Left renal pelvis (tissue), 4 donors: ENCODE data around the gene HECTD2. TPM values are rescaled to one million over a fixed set of nuclear protein-coding genes. Genes with fewer than 3 reads are reported as not detected.
"Not testable (repeated sequence)": the region's sequence is repeated elsewhere in the genome, so short reads cannot be mapped to it uniquely, and the experiment has no call there.

Source experiments
- DNase-seq, 4 donors: peaks; one replicate each; pipeline ENCODE4 v3.0.0-alpha.2; 2013; ENCODE audit warnings: low read depth in 4 of 4, low spot score in 3 of 4
- polyA plus RNA-seq, 4 donors: library from polyadenylated mRNA; unstranded; fragments of 120-200 nt; gene quantifications; one replicate each; pipeline ENCODE4 v1.2.1, GENCODE V29; 2013; ENCODE audit not compliant: insufficient read length in 4 of 4

Gene HECTD2
- polyA plus RNA-seq, 4 donors, result 26.3 to 36.2 (median 34.3) TPM

DNA sequence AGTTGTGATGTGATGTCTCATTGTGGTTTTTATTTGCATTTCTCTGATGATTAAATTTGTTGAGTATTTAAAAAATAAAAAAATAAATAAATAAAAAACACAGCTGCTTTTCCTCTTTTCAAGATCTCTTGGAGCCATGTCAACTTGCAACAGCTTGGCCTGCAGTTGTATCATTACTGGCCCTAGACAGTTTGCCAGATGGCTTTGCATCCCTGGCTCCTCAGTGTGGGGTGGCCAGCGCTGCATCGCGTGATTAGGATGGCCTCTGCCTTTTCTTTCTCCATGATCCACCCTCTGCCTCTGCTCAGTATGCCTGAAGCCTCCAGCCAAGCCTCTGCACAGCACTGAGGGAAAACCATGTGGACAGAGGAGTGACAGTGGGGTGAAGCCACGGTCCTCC, 126.0 kb downstream of the HECTD2 start:
- no peak for DNase-seq

DNA sequence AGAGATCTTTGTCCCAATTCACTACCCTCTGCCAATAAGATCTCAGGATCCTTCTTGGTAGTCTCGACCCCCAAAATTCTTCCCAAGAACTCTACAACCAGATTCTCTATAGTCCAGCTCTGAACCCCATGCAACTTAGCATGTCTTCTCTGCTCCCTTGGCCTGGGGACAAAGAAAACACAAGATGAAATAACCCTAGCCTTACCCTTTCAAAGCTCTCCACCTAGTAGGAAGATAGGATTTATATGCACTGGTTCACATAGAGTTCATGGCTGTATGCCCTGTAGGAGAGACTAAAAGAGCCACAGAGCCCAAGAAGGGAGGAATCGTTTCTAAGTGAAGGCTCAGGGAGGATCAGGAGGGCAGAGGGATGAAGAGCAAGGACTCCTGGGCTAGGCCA, 126.6 kb downstream of the HECTD2 start:
- DNase-seq, result no peak

DNA sequence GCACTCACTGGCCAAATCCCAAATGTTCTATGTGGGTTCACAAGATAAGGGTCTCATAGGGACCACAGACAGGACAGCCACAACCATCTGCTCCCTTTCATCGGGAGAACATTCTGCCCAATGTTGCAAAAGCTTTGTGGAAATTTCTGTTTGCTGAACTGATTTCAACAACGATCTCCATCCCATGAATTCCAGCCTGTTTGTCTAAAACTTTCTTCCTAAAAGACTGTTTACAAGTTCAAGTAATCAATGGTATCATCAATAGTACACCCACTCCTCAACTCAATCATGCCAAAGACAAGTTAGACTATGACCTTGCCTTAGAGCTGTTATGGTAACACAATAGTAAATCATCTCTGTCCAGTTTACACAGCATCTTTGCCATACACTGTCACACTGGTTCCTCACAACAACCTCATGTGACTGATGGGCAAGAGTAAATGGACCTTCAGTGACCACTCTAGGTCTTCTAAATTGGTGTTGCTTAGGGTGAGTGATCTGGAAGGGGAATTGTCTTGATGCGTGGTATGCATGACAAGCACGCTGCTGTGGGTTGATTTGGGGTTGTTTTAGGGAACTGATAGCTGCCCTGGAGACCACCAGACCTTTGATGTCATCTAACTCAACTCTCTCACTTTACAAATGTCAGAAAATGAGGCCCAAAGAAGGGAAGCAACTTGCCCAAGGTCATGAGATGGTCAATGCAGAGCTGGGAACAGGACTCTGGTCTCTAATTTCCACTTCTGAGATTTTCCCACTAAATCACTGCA, 127.7 kb downstream of the HECTD2 start:
- DNase-seq, result no peak

DNA sequence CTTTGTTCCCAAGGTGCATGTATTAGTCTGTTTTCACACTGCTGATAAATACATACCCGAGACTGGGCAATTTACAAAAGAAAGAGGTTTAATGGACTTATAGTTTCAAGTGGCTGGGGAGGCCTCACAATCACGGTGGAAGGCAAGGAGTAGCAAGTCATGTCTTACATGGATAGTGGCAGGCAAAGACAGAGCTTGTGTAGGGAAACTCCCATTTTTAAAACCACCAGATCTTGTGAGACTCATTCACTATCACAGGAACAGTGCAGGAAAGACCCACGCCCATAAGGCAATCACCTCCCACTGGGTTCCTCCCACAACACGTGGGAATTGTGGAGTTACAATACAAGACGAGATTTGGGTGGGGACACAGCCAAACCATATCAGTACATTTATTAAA, 129.8 kb downstream of the HECTD2 start:
- DNase-seq, result no peak

DNA sequence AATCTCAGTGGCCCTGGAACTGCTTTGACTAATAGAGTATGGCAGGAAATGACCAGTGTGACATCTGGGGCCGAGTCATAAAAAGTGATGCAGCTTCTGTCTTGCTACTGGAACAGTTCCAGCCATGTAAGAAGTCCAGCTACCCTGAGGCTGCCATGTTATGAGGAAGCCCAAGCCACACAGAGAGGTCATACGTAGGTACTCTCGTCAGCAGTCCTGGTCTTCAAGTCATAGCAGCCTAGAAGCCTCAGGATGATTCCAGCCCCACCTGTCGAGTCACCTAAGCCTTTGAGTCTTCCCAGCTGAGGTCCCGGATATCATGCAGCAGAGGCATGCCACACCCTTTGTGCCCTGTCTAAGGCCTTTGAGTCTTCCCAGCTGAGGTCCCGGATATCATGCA, 130.6 kb downstream of the HECTD2 start:
- DNase-seq, result no peak

DNA sequence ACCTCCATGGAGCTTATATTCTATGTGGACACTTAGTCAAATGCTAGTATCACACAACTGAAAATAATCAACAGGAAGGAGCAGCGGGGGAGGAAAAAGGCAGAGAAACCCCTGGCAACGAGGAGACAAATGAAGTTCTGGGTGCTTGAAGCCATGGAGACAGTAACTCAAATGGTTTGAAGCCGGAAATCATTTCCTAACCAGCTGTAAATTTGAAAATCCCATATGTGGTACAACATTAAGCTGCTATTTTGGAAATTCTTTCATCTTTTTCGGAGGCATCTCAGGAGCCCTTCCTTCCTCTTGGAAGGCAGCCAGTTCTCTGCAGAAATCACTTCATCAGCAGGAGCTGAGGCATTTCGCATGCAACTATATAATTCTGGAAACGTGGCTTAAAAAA, 131.3 kb downstream of the HECTD2 start:
- no peak for DNase-seq

DNA sequence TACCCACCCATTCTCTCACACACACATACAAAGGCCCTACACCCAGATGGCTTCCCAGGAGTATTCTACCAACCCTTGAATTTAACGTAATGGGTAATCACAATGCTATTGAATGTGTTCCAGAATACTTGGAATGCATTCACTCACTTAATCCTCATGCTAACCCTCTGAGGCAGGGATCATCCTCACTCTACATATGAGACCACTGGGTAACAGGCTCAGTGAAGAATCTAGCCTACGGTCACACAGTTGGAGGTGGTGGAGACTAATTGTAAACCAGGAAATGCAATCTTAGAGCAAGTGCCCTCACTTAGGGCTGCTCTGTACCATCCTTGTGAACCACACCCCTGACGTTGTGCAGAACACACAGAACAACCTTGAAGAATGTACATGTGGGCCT, 135.2 kb downstream of the HECTD2 start:
- no peak for DNase-seq

DNA sequence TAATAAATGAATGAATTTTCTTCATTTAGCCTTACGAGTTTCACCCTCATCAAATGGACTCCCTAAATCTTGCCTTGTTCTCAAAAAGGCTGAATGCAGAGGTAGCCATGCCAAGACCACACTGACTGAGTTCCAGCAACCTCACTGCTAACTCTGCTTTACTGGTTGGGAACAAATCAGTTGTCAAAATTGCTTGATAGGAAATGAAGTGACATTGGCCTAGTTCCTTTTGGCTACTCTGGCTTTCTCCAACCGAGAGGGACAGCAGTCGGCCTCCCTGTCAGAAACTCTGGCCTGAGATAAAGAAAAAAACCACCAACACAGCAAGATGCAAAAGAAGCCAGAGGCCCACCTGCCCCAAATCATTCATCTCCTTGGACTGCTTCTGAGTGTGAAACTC, 135.7 kb downstream of the HECTD2 start:
- no peak for DNase-seq

DNA sequence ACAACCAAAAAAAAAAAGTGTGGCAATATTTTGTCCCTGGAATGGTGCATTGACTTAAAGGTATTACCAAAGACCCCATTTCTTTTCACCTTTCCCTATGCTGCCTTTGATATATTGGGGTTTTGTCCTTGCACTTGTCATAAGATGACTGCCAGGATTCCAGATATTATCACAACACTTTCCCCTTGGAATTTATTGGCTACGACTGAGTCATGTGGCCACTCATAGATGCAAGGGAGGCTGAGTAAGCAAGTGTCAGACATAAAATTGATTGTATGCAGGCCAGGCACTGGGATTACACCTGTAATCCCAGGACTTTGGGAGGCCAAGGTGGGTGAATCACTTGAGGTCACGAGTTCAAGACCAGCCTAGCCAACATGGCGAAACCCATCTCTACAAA, 139.1 kb downstream of the HECTD2 start:
- DNase-seq, result no peak

DNA sequence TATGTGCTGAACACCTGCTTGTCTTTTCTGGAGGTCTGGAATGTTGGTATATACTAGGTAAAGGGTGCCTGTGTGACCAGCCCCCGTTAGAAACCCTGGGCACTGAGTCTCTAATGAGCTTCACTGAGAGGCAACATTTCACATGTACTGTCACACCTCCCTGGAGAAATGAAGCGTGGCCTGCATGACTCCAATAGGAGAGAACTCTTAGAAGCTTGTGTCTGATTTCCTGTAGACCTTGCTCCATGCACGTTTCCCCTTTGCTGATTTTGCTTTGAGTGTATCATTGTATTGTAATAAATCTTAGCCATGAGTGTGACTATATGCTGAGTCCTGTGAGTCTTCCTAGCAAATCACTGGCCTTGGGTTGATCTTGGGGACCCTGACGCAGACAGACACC, 139.9 kb downstream of the HECTD2 start:
- no peak for DNase-seq

DNA sequence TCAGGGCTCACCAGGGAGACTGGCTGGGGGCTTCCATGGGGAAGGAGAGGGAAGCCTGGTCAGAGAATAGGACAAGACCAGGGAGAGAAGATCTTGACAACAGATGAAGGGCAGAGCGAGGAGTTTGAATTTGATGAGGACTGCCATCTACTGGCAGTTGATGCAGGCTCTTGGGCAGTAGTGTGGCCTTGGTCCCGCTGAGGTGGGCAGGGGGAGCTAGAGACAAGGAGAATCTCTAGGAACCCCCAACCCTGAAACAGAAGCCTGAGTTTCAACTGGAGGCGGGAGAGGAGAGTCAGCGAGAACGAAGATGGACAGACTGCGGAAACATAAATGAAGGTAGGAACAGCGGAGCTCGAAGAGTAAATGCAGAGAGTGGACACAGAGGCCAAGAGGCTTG, 141.7 kb downstream of the HECTD2 start:
- peak in 3 of 4 donors; percentile 58 to 66 (median 62) for DNase-seq

DNA sequence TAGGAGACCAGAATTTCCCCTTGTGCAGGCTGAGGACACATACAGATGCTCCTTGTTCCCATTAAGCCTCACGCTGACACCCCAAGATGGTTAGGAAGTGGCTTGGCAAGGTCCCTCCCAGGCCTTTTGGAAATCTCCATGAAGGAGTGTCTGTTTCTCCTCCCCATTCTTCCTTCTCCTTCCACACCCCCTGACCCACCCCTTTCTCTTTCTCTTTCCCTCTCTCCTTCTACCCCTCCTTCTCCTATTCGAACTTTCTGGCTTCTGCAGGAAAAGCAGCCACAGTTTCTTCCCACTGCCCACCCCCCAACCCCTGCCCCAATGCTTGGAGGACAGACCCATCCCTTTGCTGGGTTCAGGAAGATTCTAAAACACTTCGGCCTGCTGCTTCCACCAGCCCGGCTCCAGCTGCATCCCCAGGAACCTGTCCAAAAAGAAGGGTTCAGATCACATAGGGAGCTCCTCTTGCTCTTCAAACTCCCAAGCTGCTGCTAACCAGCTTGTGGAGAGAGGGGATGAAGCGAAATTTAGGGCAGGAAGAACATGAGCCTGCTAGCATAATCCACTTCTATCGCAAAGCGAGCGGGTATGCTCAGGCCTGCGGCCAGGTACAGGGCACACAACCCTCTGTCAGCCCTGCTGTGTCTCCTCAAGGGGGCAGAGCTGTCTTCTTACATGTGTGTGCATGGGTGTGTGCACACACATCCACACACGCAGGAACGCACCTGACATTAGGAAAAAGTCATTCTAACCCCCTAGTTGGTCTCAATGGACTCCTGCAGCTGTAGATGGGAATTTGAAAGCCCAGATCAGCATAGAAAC, 142.3 kb downstream of the HECTD2 start:
- DNase-seq, result no peak

DNA sequence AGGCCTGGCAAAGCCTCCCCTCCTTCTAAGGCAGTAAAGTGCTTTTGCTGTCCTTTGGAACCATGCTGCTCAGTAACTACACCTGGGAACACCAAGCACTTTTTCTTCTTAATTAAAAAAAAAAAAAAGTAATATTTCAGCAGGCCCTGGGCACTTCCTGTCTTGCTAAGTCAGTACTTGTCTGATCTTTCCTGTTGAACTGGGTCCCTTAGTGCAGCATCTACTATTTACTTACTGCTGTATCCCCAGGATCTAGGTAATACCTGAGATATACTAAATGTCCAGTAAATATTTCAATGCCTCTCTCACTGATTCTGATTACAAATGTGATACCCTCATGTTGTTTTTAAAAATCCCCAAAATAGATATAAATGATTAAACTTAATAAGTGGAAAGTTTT, 145.3 kb downstream of the HECTD2 start:
- no peak for DNase-seq

DNA sequence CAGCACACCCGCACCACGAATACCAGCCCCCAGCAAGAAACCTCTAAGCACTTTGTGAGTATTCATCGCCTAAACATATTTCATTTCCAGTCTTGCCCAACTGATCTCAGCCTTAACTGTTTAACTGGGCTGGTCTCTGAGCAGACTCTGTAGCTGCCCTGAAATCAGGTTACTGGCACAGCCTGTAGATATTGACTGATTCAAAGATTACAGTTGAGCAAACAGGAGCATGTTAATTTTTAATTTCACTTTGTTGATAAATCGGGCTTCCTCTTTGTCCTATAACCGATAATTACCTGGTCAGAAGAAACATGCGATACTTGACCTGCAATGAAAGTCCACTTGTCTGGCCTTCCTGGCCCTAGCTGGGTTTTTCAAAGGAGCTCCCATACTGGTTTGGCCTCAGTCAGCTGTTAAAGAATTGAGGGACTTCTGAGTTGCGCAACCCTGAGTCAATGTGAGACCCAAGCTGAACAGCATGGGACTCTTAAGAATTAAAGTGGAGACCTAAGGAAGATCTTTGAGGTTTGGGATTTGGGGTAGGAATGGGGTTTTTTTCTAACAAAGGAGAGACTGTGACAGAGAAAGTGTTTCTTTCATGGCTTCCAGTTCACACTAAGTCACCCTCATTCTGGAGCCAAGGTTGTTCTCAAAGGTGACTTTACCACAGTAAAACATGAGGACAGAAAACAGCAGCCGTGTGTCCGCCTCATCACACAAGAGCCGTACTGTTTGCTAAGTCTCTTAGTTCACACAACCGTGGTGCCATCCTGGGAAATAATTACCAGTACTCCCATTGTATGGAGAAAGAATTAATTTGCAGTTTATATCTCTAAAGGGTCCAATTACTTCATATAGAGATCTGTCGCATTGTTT, 146.8 kb downstream of the HECTD2 start:
- DNase-seq, result no peak

DNA sequence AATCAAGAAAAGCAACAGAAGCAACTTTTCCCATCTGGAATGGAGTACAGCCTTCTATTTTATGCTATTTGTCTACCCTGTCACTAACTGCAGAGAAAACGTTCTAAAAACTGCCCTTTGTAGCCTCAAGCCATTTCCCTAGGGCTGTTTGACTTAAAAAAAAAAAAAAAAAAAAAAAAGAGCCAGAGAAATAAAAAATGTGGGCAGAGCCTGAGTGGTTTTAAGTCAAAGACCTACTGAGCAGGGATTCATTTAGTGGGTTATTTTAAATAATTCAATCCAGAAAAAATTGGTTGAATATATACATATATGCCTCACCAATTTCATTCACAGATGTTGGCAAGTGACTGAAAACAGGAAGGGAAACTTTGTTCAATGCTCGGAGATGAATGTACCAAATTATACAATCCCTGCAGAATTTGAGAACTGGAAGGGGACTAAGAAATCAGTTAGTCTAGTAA, 147.5 kb downstream of the HECTD2 start:
- no peak for DNase-seq

DNA sequence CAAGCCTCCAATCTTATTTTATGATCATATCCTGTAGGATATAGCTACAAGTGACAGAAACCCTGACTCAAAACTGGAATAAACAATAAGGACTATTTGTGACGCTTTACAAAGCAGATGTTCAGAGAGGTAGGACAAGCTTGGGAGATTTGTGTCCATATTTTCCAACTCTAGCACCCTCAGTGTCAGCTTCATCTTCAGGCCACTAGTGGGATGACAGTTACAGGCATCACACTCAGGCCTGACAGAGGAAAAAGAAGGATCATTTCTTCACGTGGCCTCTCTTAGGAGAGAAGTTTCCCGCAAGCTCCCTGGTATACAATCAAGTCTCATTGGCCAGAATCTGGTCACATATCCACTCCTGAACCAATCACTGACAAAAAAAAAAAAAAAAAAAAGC, 148.3 kb downstream of the HECTD2 start:
- DNase-seq, result no peak

DNA sequence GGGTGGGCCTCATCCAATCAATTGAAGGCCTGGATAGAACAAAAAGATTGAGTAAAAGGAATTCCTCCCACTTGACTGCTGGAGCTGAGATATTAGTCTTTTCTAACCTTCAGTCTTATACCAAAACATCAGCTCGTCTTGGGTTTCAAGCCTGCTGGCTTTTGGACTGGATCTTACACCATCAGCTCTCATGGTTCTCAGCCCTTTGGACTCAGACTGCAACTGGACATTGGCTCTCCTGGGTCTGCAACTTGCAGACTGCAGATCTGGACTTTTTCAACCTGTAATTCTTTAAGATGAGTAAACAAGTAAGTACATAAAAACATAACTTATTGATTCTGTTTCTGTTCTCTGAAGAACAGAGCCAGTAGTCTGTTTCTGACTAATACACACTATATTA, 149.0 kb downstream of the HECTD2 start:
- DNase-seq, result no peak

DNA sequence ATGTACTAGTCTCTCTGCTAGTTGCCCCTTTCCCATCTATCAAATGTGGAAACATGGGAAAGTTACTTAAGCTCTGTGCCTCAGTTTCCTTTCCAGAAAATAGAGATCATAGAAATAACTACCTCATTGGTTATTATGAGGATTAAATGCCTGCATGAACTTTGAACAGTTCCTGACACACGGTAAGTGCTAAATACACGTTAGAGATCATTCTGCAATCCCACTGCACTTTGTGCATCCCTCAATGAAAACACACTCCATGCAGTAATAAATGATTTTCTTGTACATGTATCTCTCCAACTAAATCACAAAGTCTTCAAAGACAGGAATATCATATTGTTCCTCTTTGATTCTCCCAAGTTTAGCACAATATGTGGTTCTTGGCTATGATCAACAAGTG, 149.6 kb downstream of the HECTD2 start:
- DNase-seq, result no peak

DNA sequence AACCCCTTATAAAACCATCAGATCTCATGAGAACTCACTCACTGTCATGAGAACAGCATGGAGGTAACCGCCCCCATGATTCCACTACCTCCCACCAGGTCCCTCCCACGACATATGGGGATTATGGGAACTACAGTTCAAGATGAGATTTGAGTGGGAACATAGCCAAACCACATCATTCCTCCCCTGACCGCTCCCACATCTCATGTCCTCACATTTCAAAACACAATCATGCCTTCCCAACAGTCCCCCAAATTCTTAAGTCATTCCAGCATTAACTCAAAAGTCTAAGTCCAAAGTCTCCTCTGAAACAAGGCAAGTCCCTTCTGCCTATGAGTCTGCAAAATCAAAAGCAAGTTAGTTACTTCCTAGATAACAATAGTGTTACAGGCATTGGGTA, 150.7 kb downstream of the HECTD2 start:
- DNase-seq, result not testable (repeated sequence)

DNA sequence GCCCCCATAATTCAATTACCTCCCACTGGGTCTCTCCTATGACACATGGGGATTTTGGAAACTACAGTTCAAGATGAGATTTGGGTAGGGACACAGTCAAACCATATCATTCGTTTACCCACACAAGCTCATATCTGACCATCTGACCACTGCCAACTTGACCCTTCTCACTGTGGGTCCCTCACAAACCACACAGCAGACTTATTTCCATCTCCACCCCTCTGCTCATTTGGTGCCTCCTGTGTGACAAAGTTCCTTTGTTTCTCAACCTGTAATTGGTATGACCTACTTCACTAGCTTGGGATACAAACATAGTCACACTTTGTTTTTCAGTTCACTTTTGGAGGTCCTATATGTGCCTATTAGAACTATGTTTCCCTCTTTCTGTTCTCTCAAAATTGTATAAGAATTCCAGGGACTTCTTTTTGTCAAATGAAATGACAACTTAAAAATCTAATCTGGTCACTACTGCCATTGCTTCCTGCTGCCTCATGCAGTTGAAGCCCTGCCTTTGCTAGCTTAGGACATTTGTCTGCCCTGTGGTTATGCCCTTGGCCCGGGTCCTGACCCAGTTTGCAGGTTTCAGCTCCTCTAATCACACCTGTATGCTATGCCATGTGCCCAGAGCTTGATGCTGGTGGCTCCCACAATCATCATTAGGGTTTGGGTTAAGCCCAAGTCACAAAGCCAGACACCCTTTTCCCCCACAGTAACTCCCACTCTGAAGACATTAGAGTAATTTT, 152.9 kb downstream of the HECTD2 start:
- no peak for DNase-seq
